Bone marrow (tissue), 2 donors: ENCODE data around the gene CREM.
"Not testable (repeated sequence)": the region's sequence is repeated elsewhere in the genome, so short reads cannot be mapped to it uniquely, and the experiment has no call there.

ENCODE experiments used
- DNase-seq, 2 donors: peaks; one replicate each; lab custom pipeline; 2025; lab: John Stamatoyannopoulos, UW

The CREM gene

GRCh38 chr10:35126530-35127288, at the start of gene CREM:
TSS of gene CREM (plus strand) at chr10:35126846. CDS start at chr10:35137836, 10,990 bp downstream.
- DNase-seq, result peak; percentile 96 to 98

GRCh38 chr10:35079265-35079664, 47.4 kb upstream of the CREM start:
- DNase-seq, result no peak

DNA sequence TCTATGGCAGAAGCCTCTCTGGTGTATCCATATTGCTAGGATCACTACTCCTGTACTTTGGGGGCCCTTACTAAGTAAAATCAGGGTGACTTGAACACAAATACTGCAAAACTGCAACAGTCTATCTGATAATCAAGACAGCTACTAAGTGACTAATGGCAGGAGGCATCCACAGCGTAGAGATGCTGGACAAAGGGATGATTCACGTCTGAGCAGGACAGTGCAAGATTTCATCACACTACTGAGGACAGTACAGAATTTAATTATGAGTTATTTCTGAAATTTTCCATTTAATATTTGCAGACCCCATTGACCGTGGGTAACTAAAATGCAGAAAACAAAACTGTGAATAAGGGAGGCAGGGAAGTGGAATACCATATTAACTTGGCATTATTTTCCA, 46.9 kb upstream of the CREM start:
- no peak for DNase-seq

- DNase-seq, result not testable (repeated sequence)
These were observed 46.4 kb upstream of the CREM start for GRCh38 chr10:35080261-35080660.

DNA sequence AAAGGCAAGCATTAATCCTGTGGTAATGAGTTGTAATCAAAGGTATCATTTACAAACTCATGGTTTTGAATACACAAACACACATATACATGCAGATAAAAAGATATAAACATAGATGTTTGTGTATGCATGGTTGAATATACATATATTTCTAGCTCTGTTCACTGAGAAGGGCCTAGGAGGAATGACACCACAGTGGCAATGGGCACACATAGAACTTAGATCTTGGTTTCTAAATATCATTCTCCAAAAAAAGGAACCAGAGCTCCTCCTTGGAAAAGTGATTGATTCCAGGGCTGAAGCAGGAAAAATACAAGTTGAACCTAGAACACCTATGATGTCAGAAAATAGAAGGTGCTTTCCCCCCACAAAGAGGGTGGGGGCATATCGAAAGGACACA, 43.4 kb upstream of the CREM start:
- DNase-seq, result no peak

DNA sequence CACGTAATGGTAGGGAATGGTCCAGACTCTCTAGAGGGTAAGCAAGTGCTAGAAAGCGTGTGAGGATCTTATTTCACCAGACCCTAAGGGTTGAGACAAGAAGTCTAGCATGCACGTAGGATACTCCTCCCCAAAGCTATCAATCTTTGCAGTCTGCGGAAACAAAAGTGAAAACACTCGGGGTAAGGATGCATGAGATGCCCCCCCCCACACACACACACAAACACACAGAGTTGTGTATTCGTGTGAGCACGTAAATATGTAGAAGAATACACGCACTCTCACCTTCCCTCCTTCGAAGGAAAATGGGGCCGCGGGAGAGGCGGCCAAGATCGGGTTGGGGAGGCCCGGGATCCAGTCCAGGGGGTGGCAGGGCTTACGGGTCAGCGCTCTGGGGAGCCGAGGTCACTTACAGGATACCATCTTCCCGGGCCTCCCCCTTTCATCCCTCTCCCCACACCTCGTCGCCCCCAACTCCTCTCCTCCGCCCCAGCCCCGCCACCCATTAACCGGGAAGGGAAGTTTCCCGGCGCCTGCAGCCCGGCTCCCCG, 37.0 kb upstream of the CREM start:
- DNase-seq, result peak in 1 of 2 donors; percentile 21

DNA sequence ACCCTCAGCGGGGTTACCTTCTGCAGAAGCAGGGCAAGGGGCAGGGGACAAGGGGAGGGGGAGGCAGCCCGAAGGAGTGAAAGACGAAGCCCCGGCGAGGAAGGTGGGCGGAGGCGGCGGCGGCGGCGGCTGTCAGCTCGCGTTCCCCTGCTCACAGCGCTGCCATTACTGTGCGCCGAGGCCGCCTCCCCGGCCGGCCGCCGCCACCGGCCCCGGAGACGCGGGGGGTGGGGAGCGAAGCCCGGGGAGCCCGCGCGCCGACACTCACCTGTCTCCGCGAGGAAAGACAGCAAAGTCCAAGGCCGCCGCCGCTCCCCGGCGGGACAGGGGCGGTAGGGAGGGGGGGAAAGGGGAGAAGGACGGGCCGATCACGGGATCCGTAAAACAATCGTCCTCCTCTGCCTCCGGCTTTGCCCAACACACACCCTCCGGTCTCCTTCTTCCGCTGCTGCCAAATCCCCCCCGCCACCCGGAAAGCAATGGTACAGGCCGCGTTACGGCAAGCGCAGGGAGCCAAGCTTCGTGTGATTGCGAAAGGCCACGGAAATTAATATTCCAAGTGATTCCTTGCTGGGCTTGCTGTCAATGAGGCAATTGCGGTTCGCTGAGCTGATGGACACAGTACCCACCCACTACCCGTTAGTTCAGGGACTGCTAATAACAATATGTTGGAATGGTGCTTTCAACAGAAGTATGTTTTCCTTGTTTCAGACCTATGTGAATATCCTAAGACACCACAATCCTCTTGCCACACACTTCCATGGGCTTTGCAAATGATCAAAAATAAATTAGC, 36.3 kb upstream of the CREM start, which contains the start of gene CUL2:
Gene CUL2, minus strand, starts transcription at position 180 of the 793 bp plus-strand sequence. CDS start 19,024 bp downstream, outside the sequence.
- peak; percentile 90 for DNase-seq

- DNase-seq, result no peak
These were observed 34.5 kb upstream of the CREM start for GRCh38 chr10:35091994-35092790.

DNA sequence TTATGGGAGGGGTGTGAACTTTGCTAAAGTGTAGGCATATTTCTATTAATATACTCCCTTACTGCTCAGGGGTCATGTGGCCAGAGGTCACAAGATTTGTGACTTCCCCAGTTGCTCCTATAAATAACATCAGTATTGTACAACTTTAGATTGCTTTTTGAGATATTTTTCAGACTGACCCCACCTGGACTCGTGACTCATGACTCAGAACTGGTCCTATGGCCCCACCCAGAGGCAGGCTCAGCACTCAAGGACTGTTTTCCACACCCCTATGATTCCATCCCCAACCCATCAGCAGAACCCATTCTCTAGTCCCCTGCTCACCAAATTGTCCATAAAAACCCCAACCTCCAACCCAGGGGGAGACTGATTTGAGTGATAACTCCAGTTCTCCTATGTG, 33.8 kb upstream of the CREM start:
- DNase-seq, result no peak

GRCh38 chr10:35096312-35096711, 30.3 kb upstream of the CREM start:
- DNase-seq, result no peak

- no peak for DNase-seq
These were observed 29.1 kb upstream of the CREM start for GRCh38 chr10:35097510-35097909.

DNA sequence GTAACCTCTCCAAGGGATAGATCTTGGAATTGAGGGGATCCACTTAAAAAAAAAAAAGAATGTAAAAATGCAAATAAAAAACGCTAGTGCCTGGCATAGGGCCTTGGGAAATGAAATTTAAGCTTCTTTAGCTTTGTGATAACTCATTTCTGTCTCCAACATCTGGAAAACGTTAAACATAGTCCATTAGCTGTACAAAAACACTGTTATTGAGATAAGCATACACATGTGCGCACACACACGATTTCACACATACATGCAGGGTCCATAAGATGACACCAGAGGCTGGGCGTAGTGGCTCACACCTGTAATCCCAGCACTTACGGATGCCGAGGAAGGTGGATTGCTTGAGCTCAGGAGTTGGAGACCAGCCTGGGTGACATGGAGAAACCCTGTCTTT, 22.8 kb upstream of the CREM start:
- no peak for DNase-seq

GRCh38 chr10:35112571-35112970, 14.1 kb upstream of the CREM start:
- DNase-seq, result no peak

DNA sequence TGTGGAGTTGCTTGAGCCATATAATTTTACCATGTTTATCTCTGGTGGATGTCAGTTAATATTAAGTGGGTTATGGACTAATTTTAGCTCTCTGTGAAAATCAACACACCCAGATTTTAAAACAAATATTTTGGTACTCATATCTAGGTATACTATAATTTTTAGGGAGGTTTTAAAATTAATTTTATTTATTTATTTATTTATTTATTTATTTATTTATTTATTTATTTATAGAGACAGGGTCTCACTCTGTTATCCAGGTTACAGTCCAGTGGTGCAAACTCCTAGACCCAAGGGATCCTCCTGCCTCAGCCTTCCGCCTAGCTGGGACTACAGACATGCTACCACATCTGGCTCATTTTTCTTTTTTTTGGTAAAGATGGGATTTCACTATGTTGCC, 7.3 kb upstream of the CREM start:
- DNase-seq, result no peak

DNA sequence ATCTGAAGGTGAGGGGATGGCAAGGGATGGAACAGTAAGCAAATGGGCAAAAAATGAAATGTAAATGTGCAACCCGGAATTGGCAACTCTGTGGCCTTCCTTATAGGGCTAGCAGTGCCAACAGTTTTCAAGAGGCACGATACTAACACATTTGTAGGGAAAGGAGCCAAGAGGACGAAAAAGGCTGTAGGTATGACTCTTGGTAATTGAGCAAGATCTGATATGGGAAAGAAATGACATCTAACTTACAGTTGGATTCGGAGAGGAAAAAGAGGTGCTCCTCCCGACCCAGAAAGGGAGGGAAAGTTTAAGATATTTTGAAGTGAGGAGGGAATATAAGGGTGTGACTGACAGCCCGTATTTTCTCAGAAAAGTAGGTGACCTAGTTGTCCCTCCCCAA, 2.1 kb upstream of the CREM start:
- DNase-seq, result no peak

GRCh38 chr10:35126062-35126529, 550 bp upstream of the CREM start:
- no peak for DNase-seq

GRCh38 chr10:35127289-35127891, 744 bp downstream of the CREM start:
- peak; percentile 32 to 83 for DNase-seq

DNA sequence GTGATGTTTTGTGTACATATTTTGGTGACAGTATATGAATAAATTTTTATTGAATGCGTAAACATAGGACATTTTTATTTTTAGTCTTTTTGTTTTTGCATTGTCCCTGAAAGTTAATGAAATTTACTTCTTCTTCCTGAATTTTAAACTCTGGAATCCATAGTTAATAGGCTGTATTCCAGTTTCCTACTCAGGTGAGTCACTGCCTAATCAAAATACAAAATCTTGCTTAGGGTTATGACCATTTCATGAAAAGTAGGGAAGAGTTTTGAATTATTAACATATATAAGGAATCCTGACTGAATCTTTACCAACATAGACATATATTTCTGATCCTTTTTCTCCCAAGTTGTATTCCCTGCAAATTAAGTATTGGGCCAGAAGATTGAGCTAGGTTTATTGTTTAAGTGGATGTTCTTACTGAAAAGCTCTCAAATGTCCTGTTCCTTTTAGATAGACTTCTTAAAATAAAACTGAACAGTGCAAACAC, 2.6 kb downstream of the CREM start:
- no peak for DNase-seq

DNA sequence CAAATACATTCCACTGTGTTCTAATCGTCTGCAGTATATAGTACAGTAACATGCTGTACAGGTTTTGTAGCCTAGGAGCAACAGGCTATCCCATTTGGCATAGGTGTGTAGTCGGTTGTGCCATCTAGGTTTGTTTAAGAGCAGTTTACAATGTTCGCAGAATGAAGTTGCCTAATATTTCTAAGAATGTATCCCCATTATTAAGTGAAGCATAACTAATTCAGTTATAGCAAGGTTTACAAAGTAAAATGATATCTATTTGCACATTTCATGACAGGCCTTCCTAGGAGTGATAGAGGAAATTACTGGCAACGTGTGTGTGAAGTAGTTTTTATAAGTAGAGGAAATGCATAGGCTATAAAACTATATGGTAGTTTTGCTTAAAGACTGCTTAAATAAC, 4.0 kb downstream of the CREM start:
- DNase-seq, result no peak

DNA sequence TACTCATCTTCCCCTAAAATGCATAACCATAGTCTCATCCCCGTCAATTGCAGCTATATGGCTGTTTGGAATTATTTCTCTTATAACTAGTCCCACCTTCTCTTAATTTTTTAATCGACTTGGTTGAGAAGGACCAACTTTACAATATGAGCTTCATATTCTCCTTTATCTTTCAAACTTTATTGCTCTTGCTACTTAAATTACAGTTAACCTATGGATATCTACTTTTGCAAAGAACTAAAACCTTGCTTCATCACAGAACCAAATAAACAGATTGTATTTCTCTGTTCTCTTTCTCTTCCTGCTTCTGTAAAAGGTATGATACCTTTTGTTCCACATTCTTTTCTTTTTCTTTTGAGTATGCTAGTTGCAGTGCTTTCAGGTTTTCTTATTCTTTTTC, 6.1 kb downstream of the CREM start:
- no peak for DNase-seq

GRCh38 chr10:35133586-35133985, 6.9 kb downstream of the CREM start:
- DNase-seq, result no peak
